Measurements from ENCODE around the gene TERT. TPM values are rescaled to one million over a fixed set of nuclear protein-coding genes. Genes with fewer than 3 reads are reported as not detected.

The TERT gene
- total and polyA plus RNA-seq, 2 of the 4 experiments (the other 2 are of a cell fraction), result not detected

DNA sequence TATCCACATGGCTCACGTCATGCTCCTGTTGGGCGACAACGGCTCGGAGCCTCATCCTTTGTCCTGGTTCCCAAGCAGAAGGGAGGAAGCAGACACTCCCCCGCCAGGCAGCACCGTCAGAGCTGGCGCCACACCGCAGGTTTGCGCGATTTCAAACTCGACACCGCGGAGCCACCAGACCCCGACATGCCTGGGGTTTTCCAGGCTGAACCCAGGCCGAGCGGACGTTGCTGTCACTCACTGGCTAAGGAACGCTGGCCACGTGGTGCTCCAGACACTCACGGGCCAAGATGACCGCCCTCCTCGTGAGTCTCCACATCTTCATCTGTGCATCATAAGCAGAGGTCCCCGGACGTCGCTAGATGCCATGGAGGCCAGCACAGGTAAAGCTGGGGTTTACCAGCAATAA, 9.0 kb downstream of the TERT start:
- Histone ChIP-seq H3K4me3 (ENCODE audit: insufficient read depth, low read depth, low read length) (no peak overlapping the region), H3K27me3 (ENCODE audit: control insufficient read depth, insufficient read depth, low read length) (no peaks in the 10 kb centered on the region), H3K14ac (replicated peaks; ENCODE audit: low read depth, low read length) (no peak overlapping the region), H3K23ac (ENCODE audit: low read depth, low read length) (no peak overlapping the region), H3K56ac (ENCODE audit: extremely low read depth, insufficient read depth, low read length) (no peak overlapping the region), H2BK5ac (ENCODE audit: low read depth, low read length, poor library complexity, severe bottlenecking) (no peak overlapping the region), H4K91ac (ENCODE audit: insufficient read depth, low read depth, low read length) (no peak overlapping the region), H2AFZ (replicated peaks; ENCODE audit: low read length, poor library complexity) (no peak overlapping the region), H3K4me1 (ENCODE audit: control insufficient read depth, insufficient read depth, low read length) (no peaks in the 10 kb centered on the region), H3K18ac (ENCODE audit: low read depth, low read length) (no peak overlapping the region), H2AK5ac (ENCODE audit: low read depth, low read length) (no peak overlapping the region), H2BK120ac (ENCODE audit: low read depth, low read length) (no peak overlapping the region), H2BK20ac (ENCODE audit: low read depth, low read length) (no peak overlapping the region), H2AK9ac (replicated peaks; ENCODE audit: low read depth, low read length, poor library complexity) (no peak overlapping the region), H3K36me3 (ENCODE audit: control insufficient read depth, insufficient read depth, low read length) (no peaks in the 10 kb centered on the region), H3K9ac (ENCODE audit: low read depth, low read length) (no peak overlapping the region), H2BK15ac (ENCODE audit: low read depth, low read length) (no peak overlapping the region), H3K79me1 (ENCODE audit: low read depth in 1 of 2, low read length in 2 of 2) (no peaks in the 10 kb centered on the region), H3K27ac (ENCODE audit: insufficient read depth, low read length) (no peak overlapping the region), H4K8ac (ENCODE audit: low read depth in 2 of 2, low read length in 2 of 2) (no peak overlapping the region), H3K4ac (ENCODE audit: low read depth, low read length) (no peak overlapping the region), H3K9me3 (ENCODE audit: control insufficient read depth, insufficient read depth, low read length) (peaks cover 3% of the 10 kb centered on the region; the same call in 1 of the 2 replicates), H3K4me2 (ENCODE audit: low read depth, low read length) (no peak overlapping the region), H4K20me1 (ENCODE audit: insufficient read depth, low read length) (no peaks in the 10 kb centered on the region), H3K9me1 (ENCODE audit: insufficient read depth, low read length) (no peaks in the 10 kb centered on the region), H4K5ac (ENCODE audit: low read depth, low read length) (no peak overlapping the region)
- ChIA-PET POLR2A (ENCODE audit: unreplicated experiment) (no interaction called here), CTCF (no interaction called here)
- no TSS peak for BruUV-seq (replicated peaks)
- WGBS, 2 experiments (ENCODE audit: extremely low coverage in 2 of 2, insufficient read length in 1 of 2), result 76% methylated on average over 22 of the region's 25 CpGs; no CpG with 5 or more reads in 1 of the 2 experiments
- ATAC-seq (ENCODE audit: low read depth) (no peak), DNase-seq (no peak)
- dilution Hi-C loops (cut with HindIII; ENCODE audit: low sequenced_read_pairs, unreplicated experiment) (no loop called here), intact Hi-C loops (cut with micrococcal nuclease) (no loop called here), in situ Hi-C loops (cut with MboI; ENCODE audit: low sequenced_read_pairs) (no loop called here)
- no peak for TF ChIP-seq RCOR1 (IDR thresholded peaks at IDR 0.05; ENCODE audit: insufficient replicate concordance, low read length)
- TF ChIP-seq BHLHE40 (IDR thresholded peaks at IDR 0.05; ENCODE audit: low read depth, low read length), result no peak
- TF ChIP-seq CEBPB (IDR thresholded peaks at IDR 0.05; ENCODE audit: low read depth, low read length), result no peak
- no peak for TF ChIP-seq RFX5 (IDR thresholded peaks at IDR 0.05; ENCODE audit: low read depth, low read length)
- no peak for TF ChIP-seq MAFK (IDR thresholded peaks at IDR 0.05; ENCODE audit: low read depth, low read length)
- TF ChIP-seq MAZ (IDR thresholded peaks at IDR 0.05; ENCODE audit: borderline replicate concordance, low read depth, low read length), result no peak
- no peak for TF ChIP-seq FOS (IDR thresholded peaks at IDR 0.05; ENCODE audit: low read depth, low read length)
- no peak for TF ChIP-seq RAD21 (IDR thresholded peaks at IDR 0.05; ENCODE audit: low read length)
- TF ChIP-seq POLR2A (IDR thresholded peaks at IDR 0.05; ENCODE audit: low read depth, low read length), result no peak
- TF ChIP-seq, protein P1, sequence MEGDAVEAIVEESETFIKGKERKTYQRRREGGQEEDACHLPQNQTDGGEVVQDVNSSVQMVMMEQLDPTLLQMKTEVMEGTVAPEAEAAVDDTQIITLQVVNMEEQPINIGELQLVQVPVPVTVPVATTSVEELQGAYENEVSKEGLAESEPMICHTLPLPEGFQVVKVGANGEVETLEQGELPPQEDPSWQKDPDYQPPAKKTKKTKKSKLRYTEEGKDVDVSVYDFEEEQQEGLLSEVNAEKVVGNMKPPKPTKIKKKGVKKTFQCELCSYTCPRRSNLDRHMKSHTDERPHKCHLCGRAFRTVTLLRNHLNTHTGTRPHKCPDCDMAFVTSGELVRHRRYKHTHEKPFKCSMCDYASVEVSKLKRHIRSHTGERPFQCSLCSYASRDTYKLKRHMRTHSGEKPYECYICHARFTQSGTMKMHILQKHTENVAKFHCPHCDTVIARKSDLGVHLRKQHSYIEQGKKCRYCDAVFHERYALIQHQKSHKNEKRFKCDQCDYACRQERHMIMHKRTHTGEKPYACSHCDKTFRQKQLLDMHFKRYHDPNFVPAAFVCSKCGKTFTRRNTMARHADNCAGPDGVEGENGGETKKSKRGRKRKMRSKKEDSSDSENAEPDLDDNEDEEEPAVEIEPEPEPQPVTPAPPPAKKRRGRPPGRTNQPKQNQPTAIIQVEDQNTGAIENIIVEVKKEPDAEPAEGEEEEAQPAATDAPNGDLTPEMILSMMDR (conservative IDR thresholded peaks at IDR 0.05; ENCODE audit: low read depth, low read length), result no peak
- TF ChIP-seq CHD1 (IDR thresholded peaks at IDR 0.05; ENCODE audit: low read depth, low read length), result no peak
- TF ChIP-seq, protein P2, sequence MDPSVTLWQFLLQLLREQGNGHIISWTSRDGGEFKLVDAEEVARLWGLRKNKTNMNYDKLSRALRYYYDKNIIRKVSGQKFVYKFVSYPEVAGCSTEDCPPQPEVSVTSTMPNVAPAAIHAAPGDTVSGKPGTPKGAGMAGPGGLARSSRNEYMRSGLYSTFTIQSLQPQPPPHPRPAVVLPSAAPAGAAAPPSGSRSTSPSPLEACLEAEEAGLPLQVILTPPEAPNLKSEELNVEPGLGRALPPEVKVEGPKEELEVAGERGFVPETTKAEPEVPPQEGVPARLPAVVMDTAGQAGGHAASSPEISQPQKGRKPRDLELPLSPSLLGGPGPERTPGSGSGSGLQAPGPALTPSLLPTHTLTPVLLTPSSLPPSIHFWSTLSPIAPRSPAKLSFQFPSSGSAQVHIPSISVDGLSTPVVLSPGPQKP (IDR thresholded peaks at IDR 0.05; ENCODE audit: borderline replicate concordance, low read depth, low read length), result no peak
- no peak for TF ChIP-seq SMC3 (IDR thresholded peaks at IDR 0.05; ENCODE audit: low read depth, low read length)
- TF ChIP-seq MXI1 (IDR thresholded peaks at IDR 0.05; ENCODE audit: borderline replicate concordance, low read depth, low read length), result no peak
